Anterior cingulate cortex (tissue), 58 donors: Measurements from ENCODE around the gene CCPG1.

Experiments
- DNase-seq, 58 donors: peaks; one replicate each; lab custom pipeline; 2025; lab: John Stamatoyannopoulos, UW

The CCPG1 gene

DNA sequence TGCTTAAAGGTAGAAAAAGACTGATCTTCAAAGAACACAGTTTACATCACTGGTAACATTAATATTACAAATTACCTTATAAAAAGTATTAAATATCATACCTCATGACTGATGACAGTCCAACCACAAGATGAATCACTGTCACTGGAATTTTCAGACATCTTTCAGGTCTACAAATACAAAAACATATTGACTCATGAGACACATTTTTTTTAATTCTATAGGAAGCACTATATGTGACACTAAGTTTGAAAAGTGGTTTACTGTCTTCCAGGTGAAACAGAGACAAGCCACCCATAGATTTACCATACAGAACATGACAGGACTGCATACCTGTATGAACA, 18.9 kb downstream of the CCPG1 start:
- DNase-seq, result no peak

DNA sequence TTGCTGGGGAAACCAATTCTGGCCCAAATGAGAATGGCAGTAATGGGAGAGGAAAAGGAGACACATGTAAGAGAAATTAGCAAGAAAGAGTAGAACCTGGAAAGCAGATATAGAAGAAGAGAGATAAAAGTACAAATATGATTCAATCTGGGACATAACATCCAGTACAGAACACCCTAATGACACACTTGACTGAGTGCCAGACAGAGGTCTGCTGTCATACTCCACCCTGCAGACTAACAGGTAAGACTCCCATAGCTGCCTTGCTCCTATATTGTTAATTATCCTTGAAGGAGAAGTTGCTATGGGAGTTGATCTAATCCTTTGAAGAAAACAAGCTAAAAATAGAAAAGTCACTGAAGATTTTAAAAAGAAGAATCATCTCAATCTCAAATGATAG, 21.1 kb downstream of the CCPG1 start:
- DNase-seq, result no peak

DNA sequence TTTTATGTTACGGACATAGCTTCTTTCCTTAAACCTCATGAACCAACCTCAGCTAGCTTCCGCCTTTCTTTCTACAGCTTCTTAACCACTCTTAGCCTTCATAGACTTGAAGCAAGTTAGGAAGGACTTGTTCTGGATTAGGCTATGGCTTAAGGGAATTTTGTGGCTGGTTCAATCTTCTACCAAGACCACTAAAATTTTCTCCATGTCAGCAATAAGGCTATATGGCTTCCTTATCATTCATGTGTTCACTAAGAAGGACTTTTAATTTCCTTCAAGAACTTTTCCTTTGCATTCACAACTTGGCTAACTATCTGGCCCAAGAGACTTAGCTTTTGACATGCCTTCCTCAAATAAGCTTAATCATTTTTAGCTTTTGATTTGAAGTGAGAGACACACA, 24.5 kb downstream of the CCPG1 start:
- DNase-seq, result no peak

DNA sequence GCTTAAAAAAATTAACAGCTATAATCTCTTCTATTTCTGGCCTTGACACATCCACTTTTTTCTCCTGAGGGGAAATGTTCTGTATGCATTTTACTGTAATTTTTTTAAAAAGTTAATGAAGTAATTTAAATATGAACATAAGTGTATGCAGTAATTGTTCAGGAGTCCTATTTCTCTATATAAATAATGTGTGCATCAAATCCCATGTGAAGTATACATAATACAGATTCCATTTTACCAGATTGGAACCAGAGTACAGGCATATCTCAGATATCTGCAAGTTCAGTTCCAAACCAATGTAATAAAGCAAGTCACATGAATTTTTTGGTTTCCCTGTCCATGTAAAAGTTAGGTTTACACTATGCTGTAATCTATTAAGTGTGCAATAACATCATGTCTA, 26.6 kb downstream of the CCPG1 start:
- DNase-seq, result no peak

DNA sequence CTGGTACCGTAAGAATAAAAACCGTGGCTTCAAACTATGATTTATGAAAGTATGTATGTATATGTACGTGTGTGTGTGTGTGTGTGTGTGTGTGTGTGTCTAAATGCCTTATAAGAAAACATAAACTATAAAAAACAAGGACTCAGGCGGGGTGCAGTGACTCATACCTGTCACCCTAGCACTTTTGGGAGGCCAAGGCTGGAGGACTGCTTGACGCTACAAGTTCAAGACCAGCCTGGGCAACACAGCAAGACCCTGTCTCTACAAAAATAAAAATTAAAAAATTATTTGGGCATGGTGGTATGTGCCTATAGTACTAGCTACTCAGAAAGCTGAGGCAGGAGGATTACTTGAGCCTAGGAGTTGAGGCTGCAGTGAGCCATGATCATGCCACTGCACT, 29.1 kb downstream of the CCPG1 start:
- no peak for DNase-seq

DNA sequence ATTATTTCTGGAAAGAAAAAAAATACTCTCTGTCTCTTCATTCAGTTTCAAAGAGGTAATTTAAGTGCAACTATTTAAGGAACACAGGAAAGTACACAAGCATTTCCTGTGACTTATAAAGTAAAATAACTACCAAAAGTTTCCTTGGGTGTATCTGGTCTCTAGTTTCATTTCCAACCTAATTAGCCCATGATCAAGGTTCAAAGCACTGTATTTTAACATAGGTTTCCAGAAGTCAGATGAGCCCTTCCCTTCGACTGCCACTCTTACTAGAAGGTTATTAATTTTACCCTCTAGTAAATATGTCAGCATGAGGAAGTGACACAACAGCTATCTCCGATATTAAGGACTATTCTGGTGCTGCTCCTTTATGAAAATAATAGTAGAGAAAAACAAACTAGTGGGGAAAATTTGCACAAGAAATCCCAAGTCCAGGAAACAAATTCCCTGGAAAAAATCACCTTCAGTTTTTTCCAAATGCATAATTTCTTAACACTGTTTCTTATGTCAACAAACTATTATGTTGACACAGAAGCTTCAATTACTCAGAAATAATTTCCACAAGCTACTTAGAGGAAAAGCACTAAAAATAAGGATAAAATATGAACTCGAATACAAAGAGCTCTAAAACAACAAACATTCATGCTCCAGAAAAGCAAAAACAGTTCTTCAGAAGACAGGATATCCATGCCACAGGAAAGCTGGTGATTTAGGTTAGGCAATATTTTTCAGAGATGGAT, 35.3 kb downstream of the CCPG1 start:
- no peak for DNase-seq

DNA sequence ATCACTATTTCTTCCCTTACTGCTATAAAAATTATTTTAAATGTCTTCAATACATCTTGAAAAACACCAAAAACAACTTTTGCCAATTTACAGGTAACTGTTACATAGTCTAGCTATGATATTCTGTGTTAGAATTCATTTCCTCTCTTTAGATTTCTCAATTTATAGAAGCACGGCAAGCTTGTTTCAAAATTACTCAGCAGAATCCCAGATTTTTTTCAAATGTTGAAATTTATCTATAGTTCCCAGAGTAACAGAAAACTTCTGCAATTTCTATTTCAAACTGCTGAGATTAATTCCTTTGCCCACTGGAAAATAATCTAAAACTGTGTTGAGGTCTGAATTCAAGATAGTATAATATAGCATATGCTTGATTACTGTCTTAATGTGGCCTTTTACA, 41.2 kb downstream of the CCPG1 start:
- DNase-seq, result no peak

DNA sequence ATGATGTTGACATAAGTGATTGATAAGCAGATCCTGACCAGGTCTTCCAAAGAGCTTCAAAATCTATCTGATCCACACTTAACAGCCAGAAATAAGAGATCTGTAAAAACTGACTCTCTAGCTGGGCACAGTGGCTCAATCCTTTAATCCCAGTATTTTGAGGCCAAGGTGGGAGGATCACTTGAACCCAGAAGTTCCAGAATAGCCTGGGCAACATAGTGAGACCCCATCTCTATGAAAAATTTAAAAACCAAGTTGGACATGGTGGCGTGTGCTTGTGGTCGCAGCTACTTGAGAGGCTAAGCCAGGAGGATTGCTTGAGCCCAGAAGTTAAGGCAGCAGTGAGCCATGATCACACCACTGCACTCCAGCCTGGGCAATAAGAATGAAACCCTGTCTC, 45.5 kb downstream of the CCPG1 start:
- DNase-seq, result no peak

DNA sequence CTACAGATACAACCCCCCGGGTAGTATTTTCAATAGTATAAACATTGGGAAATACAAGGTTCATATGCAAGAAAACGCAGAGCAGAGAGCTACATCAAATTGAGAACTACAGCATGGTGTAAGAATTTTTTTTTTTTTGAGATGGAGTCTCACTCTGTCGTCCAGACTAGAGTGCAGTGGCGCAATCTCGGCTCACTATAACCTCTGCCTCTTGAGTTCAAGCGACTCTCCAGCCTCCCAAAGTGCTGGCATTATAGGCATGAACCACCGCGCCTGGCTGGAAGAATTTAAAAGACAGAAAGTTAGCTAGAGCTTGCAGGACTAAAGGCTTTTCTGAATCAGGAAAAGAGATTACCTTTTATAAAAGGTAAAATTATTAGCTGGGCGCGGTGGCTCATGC, 47.1 kb downstream of the CCPG1 start:
- DNase-seq, result no peak

DNA sequence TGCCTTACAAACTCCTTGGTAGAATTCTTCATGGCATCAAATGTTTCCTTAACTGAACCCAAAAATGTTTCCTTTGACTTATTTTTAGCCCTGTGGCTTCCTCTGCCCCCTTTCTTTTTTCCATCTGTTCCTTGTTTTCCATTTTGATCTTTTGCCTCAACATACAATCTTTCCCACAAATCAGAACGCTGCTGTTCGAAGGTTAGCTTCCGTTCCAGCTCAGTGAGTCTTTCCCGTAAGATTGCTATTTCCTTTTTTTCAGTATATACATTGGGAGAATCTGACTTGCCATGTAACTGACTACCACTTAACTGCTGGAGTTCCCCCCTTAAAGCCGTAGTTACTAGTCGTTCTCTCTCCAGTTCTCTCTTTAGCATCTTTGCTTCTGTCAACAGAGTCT, 47.9 kb downstream of the CCPG1 start:
- DNase-seq, result no peak

DNA sequence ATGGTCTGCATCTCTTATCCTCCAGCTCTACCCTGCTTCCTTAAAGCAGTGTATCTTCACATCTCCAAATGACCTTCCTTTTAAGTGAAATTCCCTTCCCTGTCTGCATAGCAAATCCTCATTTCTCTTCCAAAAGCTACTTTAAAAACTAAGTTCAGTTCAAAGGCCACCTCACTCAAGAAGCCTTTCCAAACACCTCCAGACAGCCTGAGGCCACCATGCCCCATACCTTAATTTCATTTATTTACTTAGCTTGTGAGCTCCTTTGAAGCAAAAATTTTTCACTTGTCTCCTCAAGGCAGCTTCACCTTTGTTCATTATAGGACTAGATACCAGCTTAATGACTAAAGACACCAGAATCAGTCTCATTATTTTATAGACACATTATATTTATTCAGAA, 49.7 kb downstream of the CCPG1 start:
- DNase-seq, result no peak

DNA sequence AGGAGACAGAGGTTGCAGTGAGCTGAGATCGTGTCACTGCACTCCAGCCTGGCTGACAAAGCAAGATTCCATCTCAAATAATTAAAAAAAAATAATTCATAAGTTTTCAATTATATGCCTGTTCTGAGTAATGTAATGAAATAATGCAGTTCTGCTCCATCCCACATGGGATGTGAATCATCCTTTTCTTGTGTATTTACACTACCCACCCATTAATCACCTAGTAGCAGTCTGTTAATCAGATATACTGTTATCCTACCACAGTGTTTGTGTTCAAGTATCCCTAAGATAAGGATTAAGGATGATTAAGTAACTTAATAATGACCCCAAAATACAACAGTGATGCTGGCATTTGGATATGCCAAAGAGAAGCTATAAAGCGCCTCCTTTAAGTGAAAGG, 50.4 kb downstream of the CCPG1 start:
- no peak for DNase-seq

DNA sequence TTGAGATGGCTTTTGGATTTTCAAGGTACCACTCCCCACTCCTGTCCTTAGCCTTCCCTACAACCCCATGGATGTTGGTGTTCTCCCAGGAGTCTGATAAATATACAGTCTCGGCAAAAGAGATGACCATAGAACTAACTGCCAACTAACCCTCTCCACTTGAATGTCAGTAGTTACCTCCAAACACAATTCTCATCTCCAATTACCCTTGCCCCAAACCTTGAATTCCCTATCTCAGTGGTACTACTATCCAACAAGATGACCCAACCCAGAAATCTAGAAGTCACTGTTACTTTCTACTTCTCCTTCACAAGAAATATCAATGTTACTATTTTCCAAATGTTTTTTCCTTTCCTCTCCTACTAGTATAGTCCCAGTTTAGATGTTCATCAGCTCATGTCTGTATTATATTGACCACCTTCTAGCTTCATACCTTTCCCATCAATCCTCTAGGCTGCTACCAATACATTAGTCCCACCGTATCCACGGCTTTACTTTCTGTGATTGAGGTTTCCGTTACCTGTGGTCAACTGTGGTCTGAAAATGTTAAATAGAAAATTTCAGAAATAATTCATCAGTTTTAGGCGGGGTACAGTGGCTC, 51.1 kb downstream of the CCPG1 start:
- no peak for DNase-seq

DNA sequence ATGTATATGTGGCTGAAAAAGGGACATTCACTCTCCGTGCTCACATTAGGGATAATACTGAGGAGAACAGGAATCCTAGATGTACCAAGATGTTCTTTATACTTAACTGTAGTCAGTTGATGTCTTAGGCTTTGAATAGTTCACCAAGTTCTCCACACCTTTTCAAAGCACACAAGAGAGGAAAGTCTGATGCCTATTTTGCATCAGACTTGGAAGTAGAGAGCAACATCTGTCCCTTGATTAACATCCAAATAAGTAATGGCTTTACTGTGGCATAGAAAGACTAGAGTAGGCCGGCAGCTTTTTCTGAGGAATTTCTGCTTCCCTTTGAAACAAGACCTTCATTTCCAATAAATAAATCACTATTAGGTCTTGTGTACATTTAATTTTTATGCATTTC, 55.1 kb downstream of the CCPG1 start:
- no peak for DNase-seq

DNA sequence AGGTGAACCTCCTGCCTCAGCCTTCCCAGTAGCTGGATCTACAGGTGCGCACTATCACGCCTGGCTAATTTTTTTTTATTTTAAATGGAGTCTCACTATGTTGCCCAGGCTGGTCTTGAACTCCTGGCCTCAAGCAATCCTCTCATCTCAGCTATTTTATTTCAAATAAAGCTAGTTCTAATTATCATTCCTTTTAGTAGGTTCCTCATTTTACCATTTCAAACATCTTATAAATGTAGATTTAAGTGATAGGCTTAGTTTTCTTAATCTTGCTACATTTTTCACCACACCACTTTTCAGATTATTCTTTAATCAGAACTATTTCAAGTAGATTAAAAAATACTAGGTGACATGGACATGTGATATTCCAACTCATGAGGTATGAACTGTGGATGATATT, 58.9 kb downstream of the CCPG1 start:
- no peak for DNase-seq

DNA sequence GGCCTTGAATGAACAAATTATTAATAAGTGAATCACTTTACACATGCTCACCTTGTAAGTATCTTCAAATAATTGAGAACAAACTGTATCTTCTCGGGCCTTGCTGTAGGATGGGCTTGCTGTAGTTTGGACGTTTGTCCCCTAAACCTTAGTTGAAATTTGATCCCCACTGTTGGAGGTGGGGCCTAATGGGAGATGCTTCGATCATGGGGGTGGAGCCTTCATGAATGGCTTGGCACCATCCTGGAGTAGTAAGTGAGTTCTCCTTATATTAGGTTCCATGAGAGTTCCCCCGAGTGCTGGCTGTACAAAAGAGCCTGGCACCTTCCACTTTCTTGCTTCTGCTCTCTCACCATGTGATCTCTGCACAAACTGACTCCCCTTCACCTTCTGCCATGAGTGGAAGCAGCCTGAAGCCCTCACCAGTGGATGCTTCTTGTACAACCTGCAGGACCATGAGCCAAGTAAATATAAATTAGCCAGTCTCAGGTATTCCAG, 59.8 kb downstream of the CCPG1 start:
- no peak for DNase-seq

DNA sequence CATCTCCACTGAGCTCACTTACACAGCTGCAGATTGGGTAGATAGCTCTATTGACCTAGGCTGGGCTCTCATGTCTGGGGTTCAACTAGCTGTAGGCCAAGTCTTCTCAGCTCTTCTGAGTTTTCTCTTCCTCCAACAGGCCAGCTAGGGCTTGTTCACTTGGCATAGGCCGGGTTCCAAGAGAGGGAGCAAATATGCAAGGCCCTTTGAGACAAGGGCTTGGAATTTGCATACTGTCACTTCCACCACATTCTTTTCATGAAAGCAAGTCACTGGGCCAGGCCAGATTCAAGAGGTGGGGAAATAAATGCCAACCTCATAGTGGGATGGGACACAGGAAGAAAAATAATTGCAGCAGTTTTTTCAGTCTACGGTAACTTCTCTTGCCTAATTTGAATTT, 64.0 kb downstream of the CCPG1 start:
- DNase-seq, result no peak

DNA sequence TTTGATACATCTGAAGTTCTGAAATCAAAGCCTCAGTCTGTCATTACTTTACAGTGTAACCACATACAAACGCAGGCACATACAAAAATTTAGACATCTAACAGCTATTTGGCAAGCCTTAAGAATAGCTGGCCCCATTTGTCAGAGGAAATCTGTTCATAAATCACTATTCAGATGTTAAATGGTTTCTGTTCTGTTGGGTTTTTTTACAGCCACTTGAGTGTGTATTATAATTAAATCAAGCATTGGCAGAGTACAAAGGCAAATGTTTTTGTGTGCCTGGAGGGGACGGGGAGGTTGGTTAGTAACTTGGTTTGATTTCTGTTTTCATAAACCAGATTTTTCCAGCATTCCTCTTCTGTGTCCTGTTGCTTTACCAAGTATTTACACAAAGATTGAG, 65.0 kb downstream of the CCPG1 start:
- DNase-seq, result no peak

DNA sequence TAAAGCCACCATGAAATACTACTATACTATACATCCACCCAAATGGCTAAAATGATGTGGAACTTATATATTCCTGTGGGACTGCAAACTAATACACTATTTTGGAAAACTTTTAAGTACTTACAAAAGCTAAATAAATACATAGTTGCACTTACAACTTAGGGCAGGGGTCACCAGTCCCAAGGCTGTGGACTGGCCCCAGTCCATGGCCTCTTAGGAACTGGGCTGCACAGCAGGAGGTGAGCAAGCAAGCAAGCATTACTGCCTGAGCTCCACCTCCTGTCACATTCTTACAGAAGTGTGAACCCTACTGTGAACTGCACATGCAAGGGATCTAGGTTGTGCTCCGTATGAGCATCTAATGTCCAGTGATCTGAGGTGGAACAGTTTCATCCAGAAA, 71.0 kb downstream of the CCPG1 start:
- no peak for DNase-seq

DNA sequence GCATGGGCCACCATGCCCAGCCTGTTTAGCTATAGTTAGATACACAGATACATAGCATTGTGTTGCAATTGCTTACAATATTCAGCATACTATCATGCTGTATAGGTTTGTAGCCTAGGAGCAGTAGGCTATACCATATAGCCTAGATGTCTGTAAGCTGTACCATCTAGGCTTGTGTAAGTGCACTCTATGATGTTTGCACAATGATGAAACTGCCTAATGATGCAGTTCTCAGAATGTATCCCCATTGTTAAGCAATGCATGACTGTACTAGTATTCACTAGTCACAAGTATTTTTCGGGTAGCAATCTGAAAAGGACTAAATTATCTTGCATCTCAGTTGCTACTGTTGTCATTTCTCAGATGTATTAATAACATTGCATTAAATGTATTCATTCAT, 73.2 kb downstream of the CCPG1 start:
- DNase-seq, result no peak

DNA sequence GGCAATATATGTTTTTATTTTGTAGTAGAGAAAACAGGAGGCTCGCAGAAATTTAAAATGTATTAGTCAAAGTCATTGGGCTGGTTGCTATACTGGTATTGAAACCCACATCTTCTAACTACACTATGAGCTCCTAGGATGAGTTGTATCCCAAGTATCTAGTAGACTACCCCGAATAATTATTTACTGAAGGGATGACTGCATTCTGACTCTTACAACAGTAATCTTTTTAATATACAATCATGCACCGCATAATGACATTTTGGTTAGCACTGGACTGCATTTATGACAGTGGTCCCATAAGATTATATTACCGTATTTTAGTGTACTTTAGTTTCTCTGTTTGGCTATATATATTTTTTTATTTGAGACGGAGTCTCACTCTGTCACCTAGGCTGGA, 73.8 kb downstream of the CCPG1 start:
- DNase-seq, result no peak

DNA sequence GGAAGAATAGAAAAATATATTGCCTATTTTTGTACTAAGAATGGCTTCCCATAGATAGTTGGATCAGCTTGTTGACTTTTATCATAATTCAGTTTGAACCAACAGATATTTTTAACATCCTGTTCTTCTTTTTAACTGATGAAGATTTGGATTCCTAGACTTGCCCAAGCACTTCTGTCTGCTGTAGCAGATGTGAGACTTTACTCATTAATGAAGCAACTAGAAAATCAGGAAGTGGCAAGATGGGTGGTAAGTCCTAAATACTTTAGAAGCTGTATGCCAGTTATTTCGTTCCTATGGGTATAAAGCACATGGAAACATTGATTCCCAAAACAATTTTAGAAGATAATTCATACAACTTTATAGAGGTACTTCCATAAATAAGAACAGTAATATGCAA, 80.8 kb downstream of the CCPG1 start:
- DNase-seq, result no peak

DNA sequence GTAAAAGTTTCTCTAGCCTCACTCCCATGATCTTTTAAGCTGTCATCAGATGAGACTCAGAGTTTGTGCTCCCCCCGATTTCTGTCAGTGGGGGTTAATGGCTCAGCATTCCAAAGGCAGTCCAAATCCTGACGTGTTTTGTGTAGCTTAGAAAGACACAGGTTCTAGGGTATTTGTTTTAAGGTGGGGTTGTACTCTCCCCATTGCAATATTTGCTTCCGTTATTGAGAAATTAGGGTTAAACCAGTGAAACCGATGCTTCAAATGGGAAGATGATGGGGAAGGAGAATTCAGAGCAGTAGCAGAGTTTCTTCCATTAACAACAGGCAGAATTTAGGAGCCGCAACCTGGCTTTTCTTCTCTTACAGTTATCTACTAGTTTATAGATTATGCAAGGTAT, 85.7 kb downstream of the CCPG1 start:
- DNase-seq, result no peak
